Stomach (tissue), 4 donors: ENCODE results near the gene CHI3L1.
"Not testable (repeated sequence)": the region's sequence is repeated elsewhere in the genome, so short reads cannot be mapped to it uniquely, and the experiment has no call there.

ENCODE experiments used
- POLR2AphosphoS5 ChIP-seq, 3 donors: sonication (generic); formaldehyde crosslinking; IDR thresholded peaks; one replicate each; pipeline ENCODE4 v1.6.1; 2016; ENCODE audit warnings: antibody characterized with exemption in 3 of 3
- TF ChIP-seq, protein P1 (sequence below), 7 experiments: fragments of 450-650 bp in 4 of 7; fragments of 200-600 bp in 3 of 7; sonication (generic) in 3 of 7; IDR thresholded peaks; one replicate each; pipeline ENCODE4 v1.5.1; 2016 to 2019; ENCODE audit warnings: antibody characterized with exemption in 7 of 7, control low read depth in 2 of 7, mild to moderate bottlenecking in 1 of 7

DNA sequence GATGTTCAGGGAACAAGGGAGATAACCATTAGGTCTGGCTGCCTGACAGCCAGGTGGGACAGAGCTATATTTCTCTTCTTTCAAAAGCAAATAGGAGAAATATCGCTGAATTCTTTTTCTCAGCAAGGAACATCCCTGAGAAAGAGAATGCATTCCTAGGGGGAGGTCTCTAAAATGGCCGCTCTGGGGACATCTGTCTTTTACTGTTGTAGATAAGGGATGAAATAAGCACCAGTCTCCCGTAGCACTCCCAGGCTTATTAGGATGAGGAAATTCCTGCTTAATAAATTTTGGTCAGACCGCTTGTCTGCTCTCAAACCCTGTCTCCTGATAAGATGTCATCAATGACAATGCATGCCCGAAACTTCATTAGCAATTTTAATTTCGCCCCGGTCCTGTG is 48.4 kb upstream of the CHI3L1 start:
- TF ChIP-seq, protein P1, sequence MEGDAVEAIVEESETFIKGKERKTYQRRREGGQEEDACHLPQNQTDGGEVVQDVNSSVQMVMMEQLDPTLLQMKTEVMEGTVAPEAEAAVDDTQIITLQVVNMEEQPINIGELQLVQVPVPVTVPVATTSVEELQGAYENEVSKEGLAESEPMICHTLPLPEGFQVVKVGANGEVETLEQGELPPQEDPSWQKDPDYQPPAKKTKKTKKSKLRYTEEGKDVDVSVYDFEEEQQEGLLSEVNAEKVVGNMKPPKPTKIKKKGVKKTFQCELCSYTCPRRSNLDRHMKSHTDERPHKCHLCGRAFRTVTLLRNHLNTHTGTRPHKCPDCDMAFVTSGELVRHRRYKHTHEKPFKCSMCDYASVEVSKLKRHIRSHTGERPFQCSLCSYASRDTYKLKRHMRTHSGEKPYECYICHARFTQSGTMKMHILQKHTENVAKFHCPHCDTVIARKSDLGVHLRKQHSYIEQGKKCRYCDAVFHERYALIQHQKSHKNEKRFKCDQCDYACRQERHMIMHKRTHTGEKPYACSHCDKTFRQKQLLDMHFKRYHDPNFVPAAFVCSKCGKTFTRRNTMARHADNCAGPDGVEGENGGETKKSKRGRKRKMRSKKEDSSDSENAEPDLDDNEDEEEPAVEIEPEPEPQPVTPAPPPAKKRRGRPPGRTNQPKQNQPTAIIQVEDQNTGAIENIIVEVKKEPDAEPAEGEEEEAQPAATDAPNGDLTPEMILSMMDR (IDR thresholded peaks at IDR 0.05), result not testable (repeated sequence)
- TF ChIP-seq POLR2AphosphoS5 (IDR thresholded peaks at IDR 0.05), result not testable (repeated sequence)
